Left hindlimb (tissue), 1 donor: ENCODE data around the gene VANGL2.

Experiments
- DNase-seq: peaks from one replicate; pipeline ENCODE4 v3.0.0-alpha.2; 2018

Gene VANGL2

GRCh38 chr1:160429125-160429561 is 28.8 kb downstream of the VANGL2 start:
- DNase-seq: no peak

- no peak for DNase-seq
Observed at GRCh38 chr1:160429702-160430535, 29.6 kb downstream of the VANGL2 start.

GRCh38 chr1:160431006-160431405 is 30.6 kb downstream of the VANGL2 start:
- no peak for DNase-seq

GRCh38 chr1:160431571-160431970 is 31.2 kb downstream of the VANGL2 start:
- DNase-seq: no peak

- DNase-seq: no peak
Observed at GRCh38 chr1:160432371-160432786, 32.0 kb downstream of the VANGL2 start.

GRCh38 chr1:160436966-160437365 is 36.6 kb downstream of the VANGL2 start:
- DNase-seq: no peak

GRCh38 chr1:160437432-160438316 is 37.3 kb downstream of the VANGL2 start:
- no peak for DNase-seq

- no peak for DNase-seq
Observed at GRCh38 chr1:160438317-160438918, 38.1 kb downstream of the VANGL2 start.

- DNase-seq: no peak
Observed at GRCh38 chr1:160438935-160439334, 38.6 kb downstream of the VANGL2 start.

- DNase-seq: no peak
Observed at GRCh38 chr1:160439718-160440117, 39.4 kb downstream of the VANGL2 start.

GRCh38 chr1:160446945-160447600 is 46.7 kb downstream of the VANGL2 start:
- no peak for DNase-seq

GRCh38 chr1:160449494-160449893 is 49.1 kb downstream of the VANGL2 start:
- DNase-seq: no peak

- no peak for DNase-seq
Observed at GRCh38 chr1:160451119-160451858, 50.9 kb downstream of the VANGL2 start.

- DNase-seq: no peak
Observed at GRCh38 chr1:160451859-160452232, 51.5 kb downstream of the VANGL2 start.

- DNase-seq: no peak
Observed at GRCh38 chr1:160453443-160453842, 53.1 kb downstream of the VANGL2 start.

GRCh38 chr1:160454371-160455152 is 54.2 kb downstream of the VANGL2 start:
- DNase-seq: no peak

- DNase-seq: no peak
Observed at GRCh38 chr1:160455153-160455517, 54.8 kb downstream of the VANGL2 start.

- DNase-seq: no peak
Observed at GRCh38 chr1:160459056-160459455, 58.7 kb downstream of the VANGL2 start.

GRCh38 chr1:160459687-160460086 is 59.3 kb downstream of the VANGL2 start:
- no peak for DNase-seq

GRCh38 chr1:160460214-160460642 is 59.9 kb downstream of the VANGL2 start:
- DNase-seq: no peak

GRCh38 chr1:160460683-160461287 is 60.4 kb downstream of the VANGL2 start:
- DNase-seq: no peak
